GM12878 (cell line): Measurements from ENCODE around the gene OTOG. TPM values are rescaled to one million over a fixed set of nuclear protein-coding genes. Genes with fewer than 3 reads are reported as not detected.

Experiments
- ATAC-seq: fragments of 200-7000 bp; cut with Tn5 transposase; 3 replicates; pipeline ENCODE4 v1.9.1; 2020; ENCODE audit warnings: mild to moderate bottlenecking, moderate library complexity
- BruUV-seq: library from RNA; stranded (reverse); fragments of 400-500 nt; replicated peaks from 2 replicates; lab custom pipeline; 2021; lab: Mats Ljungman, UMichigan
- CTCF ChIA-PET: fragments of 300-600 bp; sonication (Branson Sonifier 250); formaldehyde crosslinking; extraction: SDS; loops from one replicate; lab custom pipeline; 2021; ENCODE audit warnings: inconsistent platforms; lab: Yijun Ruan, JAX
- POLR2A ChIA-PET: fragments of 350-600 bp; formaldehyde crosslinking; extraction: SDS; loops from one replicate; lab custom pipeline; 2021; ENCODE audit warnings: inconsistent platforms; lab: Charles Lee
- RAD21 ChIA-PET: fragments of 300-600 bp; sonication (Branson Sonifier 250); formaldehyde crosslinking; loops from one replicate; lab custom pipeline; 2023; ENCODE audit warnings: antibody characterized with exemption; ENCODE audit not compliant: unreplicated experiment; lab: Charles Lee
- SMC1A ChIA-PET: fragments of 300-600 bp; sonication (Branson Sonifier 250); formaldehyde crosslinking; loops from one replicate; lab custom pipeline; 2023; ENCODE audit not compliant: unreplicated experiment, uncharacterized antibody; lab: Charles Lee
- DNase-seq: peaks from one replicate; pipeline ENCODE4 v3.0.0-alpha.2; 2011; ENCODE audit warnings: low read depth, low spot score
- FAIRE-seq: peaks from 3 replicates; lab custom pipeline; 2011; peaks lifted over from hg19 to GRCh38; lab: Jason Lieb, UNC
- H2AFZ ChIP-seq: 2 replicates; pipeline ENCODE4 v1.6.0; 2011; ENCODE audit warnings: low read depth, low read length, control low read depth; ENCODE audit not compliant: control insufficient read depth
- H3K27ac ChIP-seq: 2 replicates; pipeline ENCODE4 v1.5.1; 2011; ENCODE audit warnings: control low read depth; ENCODE audit not compliant: control insufficient read depth, insufficient read depth
- H3K27me3 ChIP-seq, 2 experiments: replicated peaks in 1 of 2; 2 replicates each; pipeline versions ENCODE4 v1.6.0 to v1.6.1; 2011; ENCODE audit warnings: low read length in 1 of 2; ENCODE audit not compliant: control insufficient read depth in 2 of 2, insufficient read depth in 2 of 2
- H3K36me3 ChIP-seq, 2 experiments: 2 replicates each; pipeline ENCODE4 v1.5.1; 2011; ENCODE audit warnings: low read length in 1 of 2; ENCODE audit not compliant: control insufficient read depth in 2 of 2, insufficient read depth in 2 of 2
- H3K4me1 ChIP-seq: 2 replicates; pipeline ENCODE4 v1.6.1; 2011; ENCODE audit warnings: mild to moderate bottlenecking, low read length, moderate library complexity, mixed read lengths; ENCODE audit not compliant: control insufficient read depth, insufficient read depth
- H3K4me2 ChIP-seq: 2 replicates; pipeline ENCODE4 v1.6.0; 2011; ENCODE audit warnings: control low read depth; ENCODE audit not compliant: control insufficient read depth, insufficient read depth
- H3K4me3 ChIP-seq: fragments of 200-600 bp; sonication (generic); 2 replicates; pipeline ENCODE4 v1.5.1; 2016
- H3K79me2 ChIP-seq: 2 replicates; pipeline ENCODE4 v1.6.0; 2011; ENCODE audit warnings: low read length; ENCODE audit not compliant: control insufficient read depth, insufficient read depth
- H3K9ac ChIP-seq: 2 replicates; pipeline ENCODE4 v1.8.0; 2011; ENCODE audit warnings: low read length, control low read depth, mixed read lengths; ENCODE audit not compliant: control insufficient read depth, insufficient read depth
- H3K9me3 ChIP-seq: replicated peaks from 3 replicates; pipeline ENCODE4 v1.5.1; 2011; ENCODE audit warnings: mild to moderate bottlenecking, low read length; ENCODE audit not compliant: control insufficient read depth, insufficient read depth
- H4K20me1 ChIP-seq: 2 replicates; pipeline ENCODE4 v1.6.0; 2011; ENCODE audit not compliant: control insufficient read depth, insufficient read depth
- ATF3 ChIP-seq: IDR thresholded peaks from 2 replicates; pipeline ENCODE4 v1.6.1; 2011; ENCODE audit warnings: low read depth, mild to moderate bottlenecking, low read length, moderate library complexity, borderline replicate concordance; ENCODE audit errors: extremely low read depth
- BHLHE40 ChIP-seq, 2 experiments: fragments of 450-650 bp in 1 of 2; IDR thresholded peaks; 2 replicates each; pipeline ENCODE4 v1.6.1; 2011 to 2017; ENCODE audit warnings: low read depth in 2 of 2, borderline replicate concordance in 1 of 2, improper control_type of control experiment in 1 of 2, low read length in 1 of 2, mild to moderate bottlenecking in 1 of 2
- CBX3 ChIP-seq: fragments of 200-600 bp; sonication (generic); IDR thresholded peaks from 2 replicates; pipeline ENCODE4 v1.6.1; 2016; ENCODE audit warnings: low read depth, borderline replicate concordance
- CBX5 ChIP-seq: sonication (generic); IDR thresholded peaks from 2 replicates; pipeline ENCODE4 v1.6.1; 2016; ENCODE audit warnings: low read depth, moderate library complexity, mild to moderate bottlenecking, inconsistent platforms
- CREM ChIP-seq: IDR thresholded peaks from 2 replicates; pipeline ENCODE4 v1.6.1; 2014; ENCODE audit warnings: antibody characterized with exemption, low read depth
- EZH2 ChIP-seq: IDR thresholded peaks from 2 replicates; pipeline ENCODE4 v1.6.1; 2012; ENCODE audit warnings: low read depth, mild to moderate bottlenecking, control low read depth, inconsistent platforms, low read length, borderline replicate concordance; ENCODE audit not compliant: control insufficient read depth
- KAT2A ChIP-seq: conservative IDR thresholded peaks from 2 replicates; pipeline ENCODE4 v1.6.1; 2011; ENCODE audit warnings: low read depth, low read length; ENCODE audit not compliant: control insufficient read depth
- MEF2B ChIP-seq: fragments of 450-650 bp; IDR thresholded peaks from 2 replicates; pipeline ENCODE4 v1.6.1; 2018; ENCODE audit warnings: mild to moderate bottlenecking, moderate library complexity; ENCODE audit not compliant: partially characterized antibody, poor library complexity, severe bottlenecking
- NFIC ChIP-seq: IDR thresholded peaks from 2 replicates; pipeline ENCODE4 v1.6.1; 2012; ENCODE audit warnings: low read depth, mild to moderate bottlenecking, inconsistent platforms, low read length, moderate library complexity
- PAX5 ChIP-seq: IDR thresholded peaks from 2 replicates; pipeline ENCODE4 v1.6.1; 2011; ENCODE audit warnings: low read depth, low read length, borderline replicate concordance
- SP1 ChIP-seq: IDR thresholded peaks from one replicate; pipeline ENCODE4 v1.6.1; 2011; ENCODE audit warnings: low read depth, low read length
- YY1 ChIP-seq: IDR thresholded peaks from 2 replicates; pipeline ENCODE4 v1.6.1; 2011; ENCODE audit warnings: low read depth, mild to moderate bottlenecking, low read length
- WGBS: methylation state at CpG from one replicate; pipeline ENCODE4 v1.1.6; 2016; ENCODE audit warnings: low lambda C conversion rate; ENCODE audit not compliant: insufficient replicate concordance, insufficient coverage; ENCODE audit errors: missing lambda C conversion rate; 5-methylcytosine and 5-hydroxymethylcytosine counted together
- in situ Hi-C: fragments of 300-500 bp; cut with MboI; formaldehyde crosslinking; loops from 9 replicates; pipeline ENCODE4 v1.14.3; 2018; ENCODE audit warnings: mixed read lengths
- intact Hi-C: fragments of 100-400 bp; cut with micrococcal nuclease; formaldehyde crosslinking; loops from one replicate; pipeline ENCODE4 v1.14.2; 2022; ENCODE audit not compliant: unreplicated experiment
- polyA plus RNA-seq, 11 experiments: library from polyadenylated mRNA; depleted of rRNA in 4 of 11; unstranded in 6 of 11; stranded (reverse) in 5 of 11; fragments of >200 nt; fragmentation: Nextera tagmentation in 4 of 11; fragmentation: Illumina TruSeq in 1 of 11; extraction: Ambion mirVana in 4 of 11; extraction: Trizol in 1 of 11; gene quantifications; 1 replicate in 1 of 11; 2 replicates in 10 of 11; pipeline versions ENCODE4 v1.2.1 to v1.2.3, GENCODE V29; 2011 to 2016; ENCODE audit warnings: inconsistent platforms in 2 of 11, missing spikeins in 2 of 11, low read depth in 1 of 11
- total RNA-seq, 4 experiments: library from RNA; depleted of rRNA in 3 of 4; stranded (reverse); fragments of >200 nt in 3 of 4; fragmentation: Illumina TruSeq in 1 of 4; extraction: Trizol in 1 of 4; gene quantifications; 2 replicates each; pipeline versions ENCODE4 v1.2.1 to v1.2.3, GENCODE V29; 2013 to 2021
- TF ChIP-seq, protein P1 (sequence below): fragments of 450-650 bp; IDR thresholded peaks from 2 replicates; pipeline ENCODE4 v1.6.1; 2017; ENCODE audit warnings: mild to moderate bottlenecking, moderate library complexity

The OTOG gene
- total and polyA plus RNA-seq, 10 of the 15 experiments (the other 5 are each of a cell fraction or from before 2014, with no cell fraction given) = not detected

GRCh38 chr11:17500673-17501072 is 46.4 kb upstream of the OTOG start:
- RAD21 ChIA-PET = no interaction called here
- FAIRE-seq (no peak), ATAC-seq (no peak), DNase-seq (no peak)
- Histone ChIP-seq H3K9ac (no peak overlapping the region), H4K20me1 (no peaks in the 10 kb centered on the region; the same call in 1 of the 2 replicates), H3K27ac (no peak overlapping the region), H3K27me3 (peaks cover 0 to 3% of the 10 kb centered on the region in 2 experiments; a peak in 3 of 4 replicates), H3K36me3 (no peaks in the 10 kb centered on the region), H3K9me3 (no peaks in the 10 kb centered on the region), H3K4me1 (no peaks in the 10 kb centered on the region), H3K79me2 (no peaks in the 10 kb centered on the region), H3K4me2 (no peak overlapping the region), H2AFZ (no peak overlapping the region), H3K4me3 (no peak overlapping the region)
- POLR2A ChIA-PET = no interaction called here
- intact Hi-C loops = loop anchor here (5.0 kb wide), 1 partner anchor 553 kb away; no protein-coding TSS in a partner anchor
- WGBS = 33% methylated on average over 12 of the region's 12 CpGs
- CTCF ChIA-PET = no interaction called here
- TF ChIP-seq CBX3 (no peak), MEF2B (no peak), CBX5 (no peak), BHLHE40 (IDR thresholded peaks at IDR 0.05; ENCODE audit: borderline replicate concordance in 1 of 2, low read depth in 2 of 2, low read length in 1 of 2) (no peak), ATF3 (no peak), CREM (no peak), SP1 (no peak), PAX5 (no peak), KAT2A (no peak), NFIC (no peak), YY1 (no peak), EZH2 (no peak)
- TF ChIP-seq, protein P1, sequence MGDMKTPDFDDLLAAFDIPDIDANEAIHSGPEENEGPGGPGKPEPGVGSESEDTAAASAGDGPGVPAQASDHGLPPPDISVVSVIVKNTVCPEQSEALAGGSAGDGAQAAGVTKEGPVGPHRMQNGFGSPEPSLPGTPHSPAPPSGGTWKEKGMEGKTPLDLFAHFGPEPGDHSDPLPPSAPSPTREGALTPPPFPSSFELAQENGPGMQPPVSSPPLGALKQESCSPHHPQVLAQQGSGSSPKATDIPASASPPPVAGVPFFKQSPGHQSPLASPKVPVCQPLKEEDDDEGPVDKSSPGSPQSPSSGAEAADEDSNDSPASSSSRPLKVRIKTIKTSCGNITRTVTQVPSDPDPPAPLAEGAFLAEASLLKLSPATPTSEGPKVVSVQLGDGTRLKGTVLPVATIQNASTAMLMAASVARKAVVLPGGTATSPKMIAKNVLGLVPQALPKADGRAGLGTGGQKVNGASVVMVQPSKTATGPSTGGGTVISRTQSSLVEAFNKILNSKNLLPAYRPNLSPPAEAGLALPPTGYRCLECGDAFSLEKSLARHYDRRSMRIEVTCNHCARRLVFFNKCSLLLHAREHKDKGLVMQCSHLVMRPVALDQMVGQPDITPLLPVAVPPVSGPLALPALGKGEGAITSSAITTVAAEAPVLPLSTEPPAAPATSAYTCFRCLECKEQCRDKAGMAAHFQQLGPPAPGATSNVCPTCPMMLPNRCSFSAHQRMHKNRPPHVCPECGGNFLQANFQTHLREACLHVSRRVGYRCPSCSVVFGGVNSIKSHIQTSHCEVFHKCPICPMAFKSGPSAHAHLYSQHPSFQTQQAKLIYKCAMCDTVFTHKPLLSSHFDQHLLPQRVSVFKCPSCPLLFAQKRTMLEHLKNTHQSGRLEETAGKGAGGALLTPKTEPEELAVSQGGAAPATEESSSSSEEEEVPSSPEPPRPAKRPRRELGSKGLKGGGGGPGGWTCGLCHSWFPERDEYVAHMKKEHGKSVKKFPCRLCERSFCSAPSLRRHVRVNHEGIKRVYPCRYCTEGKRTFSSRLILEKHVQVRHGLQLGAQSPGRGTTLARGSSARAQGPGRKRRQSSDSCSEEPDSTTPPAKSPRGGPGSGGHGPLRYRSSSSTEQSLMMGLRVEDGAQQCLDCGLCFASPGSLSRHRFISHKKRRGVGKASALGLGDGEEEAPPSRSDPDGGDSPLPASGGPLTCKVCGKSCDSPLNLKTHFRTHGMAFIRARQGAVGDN = no peak
- in situ Hi-C loops = loop anchor here (10.0 kb wide), 1 partner anchor 116 kb away; the partner anchor contains the start of gene KCNJ11
- no TSS peak for BruUV-seq
- SMC1A ChIA-PET = no interaction called here
